Stimulated activated CD8-positive, alpha-beta memory T cell treated with anti-CD3 and anti-CD28 coated beads, Interleukin-12 subunit alpha, Interleukin-12 subunit beta, amount 100 ng/mL, for 24 hours (primary cell): ENCODE measurements around the gene CCR7.

Experiments
- DNase-seq: peaks from one replicate; pipeline ENCODE4 v3.0.0-alpha.2; 2020; ENCODE audit errors: extremely low read depth

Gene CCR7

DNA sequence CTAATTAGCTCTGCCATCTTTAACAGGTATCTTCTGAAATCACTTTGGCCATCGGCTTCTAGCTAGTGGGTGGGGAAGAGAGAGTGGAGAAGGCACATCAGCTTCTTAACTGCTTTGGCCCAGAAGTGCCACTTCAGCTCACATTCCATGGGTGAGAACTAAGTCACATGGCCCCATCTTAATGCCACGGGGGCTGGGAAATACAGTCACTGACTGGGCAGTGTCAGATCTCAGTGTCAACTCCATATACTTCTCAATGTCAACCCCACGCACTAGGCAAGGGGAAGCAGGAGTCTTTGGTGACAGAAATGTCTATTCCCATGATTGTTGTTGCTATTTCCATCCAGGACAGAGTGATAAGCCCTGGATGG is 29.4 kb downstream of the CCR7 start:
- DNase-seq, result no peak

DNA sequence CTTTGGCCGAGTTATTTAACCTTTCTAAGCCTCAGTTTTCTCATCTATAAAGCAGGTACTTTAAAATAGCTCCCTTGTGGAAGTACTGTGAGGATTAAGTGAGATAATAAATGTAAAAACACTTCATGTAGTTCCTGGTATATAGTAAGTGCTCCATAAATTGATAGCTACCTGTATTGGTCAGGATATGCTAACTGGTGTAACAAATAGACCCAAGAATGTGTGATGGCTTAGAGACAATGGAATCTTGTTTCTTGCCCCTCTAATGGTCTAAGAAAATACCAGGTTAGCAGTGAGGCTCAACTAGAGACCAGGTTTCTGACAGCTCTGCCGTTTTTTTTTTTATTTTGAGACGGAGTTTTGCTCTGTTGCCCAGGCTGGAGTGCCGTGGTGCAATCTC is 29.8 kb downstream of the CCR7 start:
- DNase-seq, result no peak

DNA sequence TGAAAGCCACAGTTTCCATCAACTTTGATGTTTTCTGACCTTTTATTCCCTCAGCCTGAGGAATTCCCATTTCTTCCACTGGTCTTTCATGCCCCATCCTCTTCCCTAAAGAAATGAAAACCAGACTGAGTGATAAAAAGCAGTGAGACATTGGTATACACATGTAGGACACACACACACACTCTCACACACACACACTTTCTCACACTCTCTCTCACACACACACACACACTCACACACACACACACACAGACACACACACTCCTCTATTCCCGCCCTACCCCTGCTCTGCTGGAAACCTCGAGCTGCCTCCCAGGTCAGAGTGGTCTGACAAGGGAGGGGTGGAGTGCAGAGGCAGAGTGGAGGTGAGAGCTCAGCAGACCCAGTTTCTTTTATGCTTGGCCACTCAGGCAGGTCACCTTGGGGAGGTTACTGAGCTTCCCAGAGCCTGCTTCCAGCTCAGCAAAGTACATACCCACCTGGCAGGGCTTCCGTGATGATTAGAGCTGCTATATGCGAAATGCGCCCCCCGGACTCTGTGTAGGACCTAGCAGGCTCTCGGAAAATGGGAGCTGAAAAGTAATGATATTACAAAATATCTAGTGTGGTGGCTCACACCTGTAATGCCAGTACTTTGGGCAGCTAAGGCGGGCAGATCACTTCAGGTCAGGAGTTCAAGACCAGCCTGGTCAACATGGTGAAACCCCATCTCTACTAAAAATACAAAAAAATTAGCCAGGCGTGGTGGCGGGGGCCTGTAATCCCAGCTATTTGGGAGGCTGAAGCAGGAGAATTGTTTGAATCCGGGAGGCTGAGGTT is 30.7 kb downstream of the CCR7 start:
- DNase-seq, result no peak

DNA sequence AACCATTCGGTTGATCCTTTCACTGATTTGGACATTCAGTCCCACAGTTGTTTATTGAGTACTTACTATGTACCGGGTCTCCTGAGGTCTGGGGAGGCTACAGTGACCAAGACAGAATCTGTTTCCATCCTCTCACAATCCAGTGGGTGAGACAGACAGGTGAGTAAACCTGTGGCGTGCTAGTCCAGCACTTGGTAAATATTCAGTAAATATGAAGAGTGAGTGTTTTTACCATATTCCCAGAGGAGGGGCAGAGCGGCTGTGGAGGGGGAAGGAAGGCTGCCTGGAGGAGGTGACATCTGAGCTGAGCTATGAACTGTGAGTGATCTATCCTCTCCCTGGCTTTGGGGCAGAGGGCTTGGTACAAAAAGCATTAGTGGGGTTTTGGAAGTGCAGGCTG is 31.4 kb downstream of the CCR7 start:
- no peak for DNase-seq

DNA sequence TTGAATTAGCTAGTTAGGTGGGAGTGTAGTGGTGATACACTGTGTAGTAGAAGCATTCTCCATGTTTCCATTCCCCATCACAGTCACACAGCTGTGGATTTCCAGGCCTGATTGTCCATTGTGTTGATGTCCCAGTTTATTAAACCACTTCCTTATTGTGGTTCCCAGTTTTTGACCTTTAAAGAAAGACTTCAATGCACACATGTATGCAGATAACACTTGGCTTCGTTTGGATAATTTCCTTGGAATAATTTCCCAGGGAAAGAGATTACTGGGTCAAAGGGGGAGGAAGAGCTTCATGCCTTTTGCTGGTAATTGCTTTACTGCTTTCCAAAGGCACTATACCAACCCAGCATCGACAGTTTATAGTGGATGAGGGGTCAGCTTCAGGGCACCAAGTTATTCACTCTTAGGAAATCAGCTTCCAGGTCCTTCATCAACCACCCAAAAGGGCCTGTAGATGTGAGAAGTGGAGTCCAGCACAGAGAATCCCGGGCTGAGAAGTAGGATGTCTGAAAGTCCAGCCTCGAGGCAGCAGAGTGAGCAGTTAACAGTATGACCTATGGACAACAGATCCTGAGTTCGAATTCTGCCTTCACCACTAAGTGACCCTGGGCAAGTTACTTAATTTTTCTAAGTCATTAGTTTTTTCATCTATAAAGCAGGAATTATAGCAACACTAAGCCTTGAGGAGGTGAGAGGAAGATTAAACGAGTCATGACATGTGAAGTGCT is 32.6 kb downstream of the CCR7 start:
- DNase-seq, result no peak

DNA sequence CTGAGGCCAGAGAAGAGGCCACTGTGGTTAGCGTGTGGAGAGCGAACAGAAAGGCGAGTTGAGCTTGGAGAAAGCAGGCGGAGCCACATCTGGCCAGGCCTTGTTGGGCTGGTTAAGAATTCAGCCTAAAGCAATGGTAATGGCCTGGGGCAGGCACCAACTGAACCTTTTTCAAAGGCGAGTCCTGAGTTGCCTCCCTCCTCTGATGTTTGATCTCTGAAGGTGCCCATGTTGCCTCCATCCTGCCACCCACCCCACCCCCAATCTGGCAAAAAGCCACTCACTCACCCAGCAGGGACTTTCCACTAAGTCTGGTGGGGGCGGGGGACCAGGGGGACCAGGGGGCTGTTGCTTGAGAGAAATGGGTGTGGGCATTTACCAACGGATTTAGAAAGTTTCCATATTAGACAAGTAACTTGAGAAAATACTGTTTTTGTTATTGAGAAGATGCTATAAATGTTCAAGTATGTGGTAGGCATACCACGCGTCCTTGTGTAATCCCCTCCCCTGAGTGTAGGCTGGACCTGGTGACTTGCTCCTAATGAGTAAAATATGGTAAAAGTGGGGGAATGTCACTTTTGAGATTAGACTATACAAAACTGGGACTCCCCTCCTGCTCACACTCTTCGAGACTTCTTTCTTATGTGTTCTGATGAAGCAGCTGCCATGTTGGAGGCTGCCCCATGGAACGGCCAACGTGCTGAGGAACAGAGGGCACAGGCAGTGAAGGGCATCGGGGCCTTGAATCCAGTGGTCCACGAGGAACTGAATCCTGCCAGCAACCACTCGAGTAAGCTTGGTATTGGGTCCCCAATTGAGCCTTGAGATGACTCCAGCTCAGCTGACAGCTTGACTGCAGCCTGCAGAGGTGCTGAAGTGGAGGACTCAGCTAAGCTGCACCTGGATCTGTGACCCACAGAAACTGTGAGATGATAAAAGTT is 34.0 kb downstream of the CCR7 start:
- peak; percentile 59 for DNase-seq

DNA sequence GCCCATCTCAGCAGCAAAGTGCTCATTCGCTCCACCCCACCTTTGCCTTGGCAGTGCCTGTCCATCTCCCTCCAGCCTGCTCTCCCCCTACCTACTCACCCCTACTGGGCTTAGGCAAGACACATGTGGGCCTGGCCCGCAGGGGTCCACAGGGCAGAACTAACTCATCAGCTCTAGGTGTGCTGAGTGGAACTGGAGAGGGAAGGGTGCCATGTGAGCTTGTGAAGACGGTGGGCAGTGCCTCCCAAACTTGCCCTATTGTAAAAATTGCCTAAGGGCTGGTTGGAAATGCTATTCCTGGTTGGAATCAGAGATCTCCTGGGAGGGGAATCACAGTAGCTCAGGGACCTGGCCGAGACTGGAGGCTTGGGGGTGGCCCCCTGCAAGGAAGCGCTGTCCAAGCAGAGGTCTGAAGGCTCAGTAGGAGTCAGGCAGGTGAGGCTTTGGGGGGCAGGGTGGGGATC is 34.7 kb downstream of the CCR7 start:
- DNase-seq, result no peak

DNA sequence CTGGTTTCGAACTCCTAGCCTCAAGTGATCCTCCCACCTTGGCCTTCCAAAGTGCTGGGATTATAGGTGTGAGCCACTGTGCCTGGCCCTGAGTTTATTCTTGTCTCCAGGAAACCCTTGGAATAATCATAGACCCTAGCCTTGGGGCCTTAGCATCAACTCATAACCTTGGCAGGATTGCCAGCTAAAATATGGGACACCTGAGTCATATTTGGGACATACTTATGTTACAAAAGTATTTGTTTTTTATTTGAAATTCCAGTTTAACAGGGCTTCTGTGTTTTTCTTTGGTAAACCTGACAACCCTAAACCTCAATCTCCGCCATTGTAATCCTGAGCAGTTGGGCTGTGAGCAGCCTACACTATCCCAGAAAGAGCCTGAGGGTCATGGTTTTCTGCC is 35.3 kb downstream of the CCR7 start:
- DNase-seq, result no peak

DNA sequence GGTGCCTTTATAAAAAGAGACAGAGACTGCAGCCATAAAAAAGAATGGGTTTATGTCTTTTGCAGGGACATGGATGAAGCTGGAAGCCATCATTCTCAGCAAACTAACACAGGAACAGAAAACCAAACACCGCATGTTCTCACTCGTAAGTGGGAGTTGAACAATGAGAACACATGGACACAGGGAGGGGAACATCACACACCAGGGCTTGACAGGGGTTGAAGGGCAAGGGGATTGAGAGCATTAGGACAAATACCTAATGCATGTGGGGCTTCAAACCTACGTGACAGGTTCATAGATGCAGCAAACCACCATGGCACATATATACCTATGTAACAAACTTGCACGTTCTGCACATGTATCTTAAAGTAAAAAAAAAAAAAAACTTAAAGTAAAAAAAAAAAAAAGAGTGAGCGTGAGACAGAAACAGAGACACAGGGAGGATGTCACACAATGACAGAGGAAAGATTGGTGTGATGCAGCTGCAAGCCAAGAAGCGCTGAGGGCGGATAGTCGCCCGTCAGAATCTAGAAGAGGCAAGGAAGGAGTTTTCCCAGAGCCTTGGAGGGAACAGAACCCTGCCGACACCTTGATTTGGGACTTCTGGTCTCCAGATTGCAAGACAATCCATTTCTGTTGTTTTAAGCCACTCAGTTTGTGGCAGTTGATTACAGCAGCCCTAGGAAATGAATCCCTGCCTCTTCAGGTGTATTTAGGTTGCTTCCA is 36.4 kb downstream of the CCR7 start:
- no peak for DNase-seq

DNA sequence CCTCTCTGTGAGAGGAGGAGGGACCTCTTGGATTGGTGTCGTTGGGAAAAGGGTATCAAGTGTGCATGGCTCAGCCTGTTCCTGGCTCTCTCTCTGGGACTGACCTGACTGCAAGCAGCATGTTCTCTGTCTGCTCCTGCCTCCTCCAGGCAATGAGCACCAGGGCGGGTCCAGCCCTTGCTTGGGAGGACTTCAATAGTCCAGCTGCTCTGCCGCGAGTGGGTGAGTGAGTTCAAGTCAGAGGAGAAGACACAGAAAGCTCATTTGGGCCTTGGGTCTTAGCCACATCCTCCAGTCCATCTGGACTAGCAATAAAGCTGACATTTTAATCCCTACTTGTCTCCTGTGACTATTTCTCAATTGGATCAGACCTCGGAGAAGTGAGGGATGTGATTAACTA is 38.6 kb downstream of the CCR7 start:
- DNase-seq, result no peak

DNA sequence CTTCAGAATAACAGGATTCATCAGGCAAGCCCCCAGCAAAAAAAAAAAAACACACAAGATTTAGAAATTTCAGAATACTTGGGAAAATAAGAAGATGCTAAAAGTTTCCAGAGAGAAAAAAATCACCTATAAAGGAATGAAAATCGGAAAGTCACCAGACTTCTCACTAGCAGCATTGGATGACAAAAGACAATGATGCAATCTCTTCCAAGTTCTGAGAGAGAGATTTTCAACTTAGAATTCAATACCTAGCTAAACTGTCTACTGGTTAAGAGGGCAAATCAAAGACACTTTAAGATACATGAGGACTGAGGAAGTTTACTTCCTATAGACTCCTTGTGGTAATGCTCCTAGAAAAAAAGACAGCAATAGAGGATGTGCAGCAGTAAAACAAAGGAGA is 40.0 kb downstream of the CCR7 start:
- DNase-seq, result no peak

DNA sequence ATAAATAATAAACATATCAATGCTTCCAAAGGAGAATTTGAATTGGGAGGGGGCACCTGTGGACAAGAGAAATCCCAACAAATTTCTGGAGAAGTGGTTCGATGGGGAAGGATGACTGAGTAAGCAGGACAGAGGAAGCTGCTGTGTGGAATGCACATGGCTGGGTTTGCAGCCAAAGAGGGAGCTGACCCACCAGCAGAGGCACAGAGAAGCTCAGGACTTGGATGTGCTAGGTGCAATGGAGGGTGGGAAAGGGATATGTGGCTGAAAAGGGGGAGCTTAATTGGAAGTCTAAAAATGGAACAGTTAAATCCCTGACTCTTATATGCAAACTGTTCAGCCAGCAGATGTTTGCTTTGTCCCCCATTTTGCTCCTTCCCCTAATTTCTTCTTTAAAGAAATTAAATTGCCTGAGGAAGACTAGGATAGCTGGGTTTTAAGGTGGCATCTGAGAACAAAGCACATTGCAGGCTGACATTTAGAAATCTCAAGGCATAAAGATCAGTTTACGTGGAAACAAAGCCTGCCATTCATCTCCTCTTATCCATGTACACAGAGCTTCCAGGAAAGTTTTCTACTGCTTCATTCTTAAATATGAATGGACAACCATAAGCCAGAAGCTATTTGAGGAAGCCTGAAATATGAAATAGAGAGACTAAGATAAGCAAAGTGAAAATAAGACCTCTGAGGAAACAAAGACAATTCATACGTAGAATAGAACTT is 40.9 kb downstream of the CCR7 start:
- DNase-seq, result no peak

DNA sequence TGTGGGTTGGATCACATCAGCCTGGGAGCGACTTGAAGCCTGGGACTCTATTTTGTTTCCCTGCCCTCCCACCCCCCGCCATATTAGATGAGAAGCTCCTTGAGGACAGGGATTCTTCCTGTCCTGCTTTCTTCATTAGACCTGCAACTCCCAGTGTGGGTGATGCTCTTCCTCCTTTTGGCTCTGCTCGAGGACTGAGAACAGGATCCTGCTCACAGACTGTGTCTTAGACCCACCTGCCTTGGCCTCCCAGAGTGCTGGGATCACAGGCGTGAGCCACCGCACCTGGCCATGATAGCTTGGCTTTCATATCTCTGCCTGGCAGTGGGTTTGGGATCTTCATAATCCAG is 42.3 kb downstream of the CCR7 start:
- DNase-seq, result no peak

DNA sequence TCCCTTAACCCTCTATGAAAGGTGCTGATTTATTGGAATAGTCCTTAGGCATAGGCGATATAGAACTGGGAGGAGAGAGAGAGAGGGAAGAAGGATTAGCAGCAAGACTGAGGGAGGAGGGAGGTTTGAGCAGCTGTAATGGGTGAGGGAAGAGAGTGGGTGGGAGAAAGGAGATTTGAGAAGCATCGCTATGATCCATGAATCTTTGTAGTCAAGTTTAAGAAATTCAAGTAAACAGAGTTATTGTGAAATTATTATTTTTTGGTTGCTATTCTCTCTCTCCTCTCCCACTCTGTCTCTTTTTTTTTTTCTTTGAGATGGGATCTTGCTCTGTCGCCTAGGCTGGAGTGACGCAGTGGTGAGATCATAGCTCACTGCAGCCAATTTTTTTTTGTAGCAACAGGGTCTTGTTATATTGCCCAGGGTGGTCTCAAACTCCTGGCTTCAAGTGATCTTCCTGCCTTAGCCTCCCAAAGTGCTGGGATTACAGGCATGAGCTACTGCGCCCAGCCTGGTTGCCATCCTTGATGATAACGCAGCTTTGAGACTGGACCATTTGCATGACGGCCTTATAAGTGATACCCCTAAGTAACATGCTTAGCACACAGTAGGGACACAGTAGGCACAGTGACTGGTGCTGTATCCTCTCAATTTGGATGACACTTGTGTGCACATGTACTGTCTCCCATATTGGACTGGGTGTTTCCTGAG is 42.9 kb downstream of the CCR7 start:
- no peak for DNase-seq

DNA sequence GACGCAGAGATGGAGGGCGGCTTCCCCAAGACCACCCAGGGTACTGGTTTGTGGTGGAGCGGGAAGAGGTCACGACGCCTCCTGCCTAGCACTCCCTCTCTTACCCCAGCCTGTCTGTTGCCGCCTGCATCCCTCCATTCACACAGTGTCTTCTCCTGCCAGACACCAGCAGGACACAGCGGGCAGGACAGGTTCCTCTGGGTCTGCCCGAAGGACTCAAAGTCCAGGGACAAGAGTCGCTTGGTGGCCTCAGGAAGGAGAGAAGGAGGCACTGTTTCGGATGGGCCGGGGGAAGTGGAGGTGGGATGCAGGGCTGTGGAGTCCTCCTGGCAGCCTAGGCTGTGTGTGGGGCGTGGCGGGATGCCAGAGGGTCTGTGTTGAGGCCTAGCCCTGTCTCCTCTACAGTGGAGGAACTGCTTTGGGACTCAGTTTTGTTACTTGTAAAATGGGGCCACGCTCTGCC is 44.2 kb downstream of the CCR7 start:
- DNase-seq, result no peak

DNA sequence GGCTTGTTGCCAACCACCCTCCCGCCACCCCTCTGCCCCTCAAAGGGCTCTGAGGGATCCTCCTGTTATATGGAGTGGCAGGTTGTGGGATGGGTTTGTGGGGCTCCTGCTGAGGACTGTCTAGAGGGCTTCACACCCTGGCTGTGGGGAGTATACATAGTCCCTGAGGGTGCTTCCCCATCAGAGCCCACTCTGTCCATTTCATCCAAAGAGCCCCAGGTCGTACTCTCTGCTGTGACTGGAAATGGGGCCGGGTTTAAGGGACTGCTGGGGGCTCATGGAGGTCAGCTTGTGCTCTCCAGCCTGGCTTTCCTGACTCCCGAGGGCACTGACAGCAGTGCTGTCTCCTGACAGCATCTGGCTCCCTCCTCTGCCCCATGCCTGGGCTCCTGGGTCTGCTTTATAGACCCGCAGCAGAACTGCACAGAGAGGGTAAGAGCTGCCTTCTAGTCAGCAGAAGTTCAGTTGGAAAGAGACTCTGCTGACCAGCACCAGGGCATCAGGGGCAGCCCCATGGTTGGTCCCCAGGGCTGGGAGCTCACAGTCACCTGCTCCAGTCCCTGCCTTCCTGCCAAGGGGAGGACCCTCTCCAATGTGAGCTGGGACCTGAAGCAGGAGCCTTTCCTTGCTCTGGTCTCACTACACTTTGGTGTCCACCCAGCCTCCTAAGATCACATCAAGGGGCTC is 46.0 kb downstream of the CCR7 start:
- DNase-seq, result no peak

DNA sequence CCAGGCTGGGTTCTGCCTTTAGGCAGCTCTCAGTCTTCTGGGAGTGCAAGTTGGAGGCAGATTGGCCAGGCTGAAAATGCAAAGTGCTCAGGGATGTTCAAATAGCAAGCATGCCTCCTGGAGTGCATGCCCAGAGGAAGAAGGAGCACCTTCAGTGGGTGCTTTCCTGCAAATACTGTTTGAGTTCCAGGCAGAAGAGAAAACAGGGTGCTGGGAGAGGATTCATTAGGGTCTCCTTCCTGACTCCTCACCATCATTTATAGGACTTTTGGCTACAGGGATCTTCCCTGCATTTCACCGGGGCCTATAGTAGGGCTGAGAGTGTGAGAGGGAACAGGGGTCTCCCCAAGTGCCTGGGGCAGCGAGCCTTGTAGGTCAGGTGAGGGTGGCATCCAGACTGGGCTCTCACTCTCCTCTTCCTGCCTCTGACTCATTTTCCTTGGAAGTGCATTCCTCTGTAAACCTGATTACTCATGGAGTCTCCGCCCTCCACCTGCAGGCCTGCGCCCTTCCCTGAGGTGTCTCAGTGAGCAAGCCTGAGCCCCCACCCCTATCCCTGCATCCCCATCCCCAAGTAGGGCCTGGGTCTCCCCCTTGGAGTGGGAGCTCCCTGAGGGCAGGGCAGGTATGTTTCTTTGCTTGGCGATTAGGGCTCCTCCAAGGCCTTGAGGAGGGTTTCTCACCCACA is 46.7 kb downstream of the CCR7 start:
- no peak for DNase-seq

DNA sequence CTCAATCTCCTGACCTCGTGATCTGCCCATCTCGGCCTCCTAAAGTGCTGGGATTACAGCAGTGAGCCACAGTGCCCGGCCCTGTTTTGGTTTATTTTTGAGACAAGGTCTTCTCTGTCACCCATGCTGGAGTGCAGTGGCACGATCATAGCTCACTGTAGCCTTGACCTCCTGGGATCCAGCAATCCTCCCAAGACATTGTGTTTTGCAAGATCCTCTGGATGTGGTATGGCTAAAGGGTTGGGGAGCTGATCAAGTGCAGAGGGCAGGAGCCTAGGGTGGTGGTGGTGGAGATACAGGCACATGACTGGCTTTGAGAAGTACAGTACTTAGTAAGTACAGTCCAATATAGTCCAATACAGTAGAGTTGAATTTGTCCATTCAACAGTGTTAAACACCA is 47.3 kb downstream of the CCR7 start:
- DNase-seq, result no peak

DNA sequence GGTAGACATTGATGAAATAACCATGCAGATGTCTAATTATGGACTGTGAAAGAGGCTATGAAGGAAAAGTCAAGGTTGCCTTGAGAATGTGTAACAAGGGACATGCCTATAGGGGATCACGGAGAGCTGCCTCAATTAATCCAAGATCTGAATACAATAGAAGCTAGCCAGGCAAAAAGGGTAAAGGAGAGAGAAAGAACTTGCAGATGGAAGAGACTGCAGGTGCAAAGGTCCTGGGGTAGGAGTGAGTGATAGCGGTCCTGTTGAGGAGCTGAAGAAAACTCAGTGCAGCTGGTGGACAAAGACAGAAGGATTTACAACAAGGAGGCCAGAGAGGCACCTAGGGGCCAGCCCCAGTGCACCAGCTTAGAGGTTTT is 48.0 kb downstream of the CCR7 start:
- DNase-seq, result no peak
